H9 (cell line): ENCODE data around the gene OSBPL10. TPM values are rescaled to one million over a fixed set of nuclear protein-coding genes. Genes with fewer than 3 reads are reported as not detected.

Experiments
- DNase-seq: peaks from one replicate; pipeline ENCODE4 v3.0.0-alpha.2; 2017
- H2AFZ ChIP-seq: one replicate; pipeline ENCODE4 v1.6.1; 2013; ENCODE audit warnings: mild to moderate bottlenecking, low read length, control low read depth, moderate library complexity
- H2AK5ac ChIP-seq: 2 replicates; pipeline ENCODE4 v1.6.1; 2013; ENCODE audit warnings: low read length, control low read depth, mixed read lengths; ENCODE audit not compliant: insufficient read length
- H2BK120ac ChIP-seq: one replicate; pipeline ENCODE4 v1.6.1; 2013; ENCODE audit warnings: low read depth, mild to moderate bottlenecking, low read length, control low read depth, inconsistent platforms; ENCODE audit not compliant: poor library complexity, severe bottlenecking
- H2BK12ac ChIP-seq: 2 replicates; pipeline ENCODE4 v1.6.1; 2013; ENCODE audit warnings: low read length, control low read depth, mixed read lengths, low read depth; ENCODE audit not compliant: insufficient read length
- H2BK15ac ChIP-seq: 2 replicates; pipeline ENCODE4 v1.6.1; 2013; ENCODE audit warnings: low read depth, low read length, control low read depth
- H2BK20ac ChIP-seq: one replicate; pipeline ENCODE4 v1.6.1; 2013; ENCODE audit warnings: low read depth, mild to moderate bottlenecking, low read length, control low read depth, inconsistent platforms; ENCODE audit not compliant: poor library complexity, severe bottlenecking
- H2BK5ac ChIP-seq: 2 replicates; pipeline ENCODE4 v1.6.1; 2013; ENCODE audit warnings: low read length, control low read depth, mixed read lengths; ENCODE audit not compliant: insufficient read length
- H3K14ac ChIP-seq: 2 replicates; pipeline ENCODE4 v1.6.1; 2013; ENCODE audit warnings: low read length, control low read depth; ENCODE audit not compliant: insufficient read depth
- H3K18ac ChIP-seq: 2 replicates; pipeline ENCODE4 v1.6.1; 2013; ENCODE audit warnings: low read depth, mild to moderate bottlenecking, mixed read lengths, low read length, control low read depth; ENCODE audit not compliant: insufficient read length
- H3K23ac ChIP-seq: 2 replicates; pipeline ENCODE4 v1.6.1; 2013; ENCODE audit warnings: low read length, control low read depth, mixed read lengths, low read depth; ENCODE audit not compliant: insufficient read length
- H3K23me2 ChIP-seq: 2 replicates; pipeline ENCODE4 v1.6.1; 2013; ENCODE audit warnings: low read depth, mild to moderate bottlenecking, mixed read lengths, low read length, control low read depth; ENCODE audit not compliant: insufficient read length, poor library complexity, severe bottlenecking
- H3K27ac ChIP-seq: 2 replicates; pipeline ENCODE4 v1.5.1; 2013; ENCODE audit warnings: low read length, control low read depth, mixed read lengths, low read depth; ENCODE audit not compliant: insufficient read length
- H3K27me3 ChIP-seq: 2 replicates; pipeline ENCODE4 v1.6.1; 2013; ENCODE audit warnings: low read length, control low read depth, inconsistent platforms; ENCODE audit not compliant: insufficient read depth
- H3K4ac ChIP-seq: 2 replicates; pipeline ENCODE4 v1.6.1; 2013; ENCODE audit warnings: low read depth, mild to moderate bottlenecking, control low read depth, inconsistent platforms, low read length, moderate library complexity
- H3K4me1 ChIP-seq: 2 replicates; pipeline ENCODE4 v1.6.1; 2013; ENCODE audit warnings: low read length, control low read depth, inconsistent platforms; ENCODE audit not compliant: insufficient read depth
- H3K4me2 ChIP-seq: 2 replicates; pipeline ENCODE4 v1.6.1; 2013; ENCODE audit warnings: low read length, control low read depth, mixed read lengths; ENCODE audit not compliant: insufficient read length, insufficient read depth
- H3K56ac ChIP-seq: 2 replicates; pipeline ENCODE4 v1.6.1; 2013; ENCODE audit warnings: low read depth, mild to moderate bottlenecking, mixed read lengths, low read length, control low read depth; ENCODE audit not compliant: insufficient read length
- H3K79me1 ChIP-seq: 2 replicates; pipeline ENCODE4 v1.6.1; 2013; ENCODE audit warnings: low read depth, mild to moderate bottlenecking, moderate library complexity, low read length, control low read depth, inconsistent platforms; ENCODE audit not compliant: insufficient read depth, poor library complexity, severe bottlenecking
- H3K79me2 ChIP-seq: 2 replicates; pipeline ENCODE4 v1.6.1; 2013; ENCODE audit warnings: low read length, control low read depth, inconsistent platforms; ENCODE audit not compliant: insufficient read depth
- H3K9ac ChIP-seq: 2 replicates; pipeline ENCODE4 v1.6.1; 2013; ENCODE audit warnings: low read length, control low read depth, mixed read lengths; ENCODE audit not compliant: insufficient read length; ENCODE audit errors: extremely low read depth
- H3K9me3 ChIP-seq: one replicate; pipeline ENCODE4 v1.6.1; 2013; ENCODE audit warnings: low read depth, low read length, inconsistent platforms; ENCODE audit not compliant: control insufficient read depth
- H3T11ph ChIP-seq: one replicate; pipeline ENCODE4 v1.6.1; 2013; ENCODE audit warnings: mild to moderate bottlenecking, low read length, control low read depth, inconsistent platforms
- H4K20me1 ChIP-seq: one replicate; pipeline ENCODE4 v1.6.1; 2013; ENCODE audit not compliant: control insufficient read depth, insufficient read length, insufficient read depth
- H4K5ac ChIP-seq: 2 replicates; pipeline ENCODE4 v1.6.1; 2013; ENCODE audit warnings: low read depth, mild to moderate bottlenecking, mixed read lengths, low read length, control low read depth; ENCODE audit not compliant: insufficient read length
- H4K8ac ChIP-seq: replicated peaks from 2 replicates; pipeline ENCODE4 v1.6.1; 2013; ENCODE audit warnings: low read length, control low read depth, mixed read lengths, low read depth; ENCODE audit not compliant: insufficient read length
- H4K91ac ChIP-seq: 2 replicates; pipeline ENCODE4 v1.6.1; 2013; ENCODE audit warnings: low read depth, mild to moderate bottlenecking, moderate library complexity, mixed read lengths, low read length, control low read depth; ENCODE audit not compliant: insufficient read length
- H3K27ac Mint-ChIP-seq, 3 experiments: 2 replicates in 2 of 3; 3 replicates in 1 of 3; pipeline ENCODE4 v1.8.0; 2020 to 2021; ENCODE audit warnings: mixed read lengths in 3 of 3, mild to moderate bottlenecking in 1 of 3, moderate library complexity in 1 of 3
- H3K27me3 Mint-ChIP-seq: 2 replicates; pipeline ENCODE4 v1.8.0; 2021; ENCODE audit warnings: low read depth, mild to moderate bottlenecking, moderate library complexity, mixed read lengths
- H3K36me3 Mint-ChIP-seq, 3 experiments: 2 replicates in 2 of 3; 3 replicates in 1 of 3; pipeline ENCODE4 v1.8.0; 2020 to 2021; ENCODE audit warnings: low read depth in 3 of 3, mixed read lengths in 3 of 3; ENCODE audit not compliant: insufficient read depth in 1 of 3
- H3K4me1 Mint-ChIP-seq, 2 experiments: 2 replicates each; pipeline ENCODE4 v1.8.0; 2020; ENCODE audit warnings: mixed read lengths in 2 of 2
- H3K4me3 Mint-ChIP-seq, 2 experiments: 2 replicates in 1 of 2; 3 replicates in 1 of 2; pipeline ENCODE4 v1.8.0; 2020 to 2021; ENCODE audit warnings: mild to moderate bottlenecking in 2 of 2, mixed read lengths in 2 of 2, moderate library complexity in 1 of 2
- H3K9me3 Mint-ChIP-seq, 2 experiments: 2 replicates in 1 of 2; 3 replicates in 1 of 2; pipeline ENCODE4 v1.8.0; 2020; ENCODE audit warnings: mild to moderate bottlenecking in 2 of 2, mixed read lengths in 2 of 2, moderate library complexity in 1 of 2
- CTCF ChIP-seq: fragments of 200-600 bp; sonication (generic); conservative IDR thresholded peaks from 3 replicates; pipeline ENCODE4 v1.8.0; 2021; ENCODE audit warnings: antibody characterized with exemption, mild to moderate bottlenecking
- whole genome bisulfite sequencing: extraction: QIAGEN DNeasy Blood & Tissue Kit; methylation state at CpG from one replicate; pipeline ENCODE4 v1.1.7; 2013; ENCODE audit warnings: missing lambda C conversion rate, low lambda C conversion rate, mixed read lengths; ENCODE audit not compliant: insufficient read length; ENCODE audit errors: extremely low coverage; 5-methylcytosine and 5-hydroxymethylcytosine counted together
- total RNA-seq: library from RNA; stranded (reverse); gene quantifications from 2 replicates; pipeline ENCODE4 v1.2.1, GENCODE V29; 2021

The OSBPL10 gene
- total RNA-seq, 1 experiment from 2014 or later, result 42.7 TPM

GRCh38 chr3:31664031-31664430, 317.0 kb downstream of the OSBPL10 start:
- WGBS, result no CpG with 5 or more reads among the region's 17 CpGs
- Histone ChIP-seq H2BK20ac (no peak overlapping the region), H2BK120ac (no peak overlapping the region), H3K9ac (no peak overlapping the region), H4K20me1 (no peaks in the 10 kb centered on the region), H3K4me1 (peaks cover 3% of the 10 kb centered on the region; the same call in 1 of the 2 replicates), H2BK5ac (no peak overlapping the region), H2BK15ac (no peak overlapping the region), H4K5ac (no peak overlapping the region), H3K23me2 (no peaks in the 10 kb centered on the region), H3K18ac (no peak overlapping the region), H3K4me2 (no peak overlapping the region), H3T11ph (no peak overlapping the region), H2BK12ac (no peak overlapping the region), H4K91ac (no peak overlapping the region), H3K14ac (no peak overlapping the region), H3K4ac (no peak overlapping the region), H4K8ac (no peak overlapping the region), H3K27ac (no peak overlapping the region), H2AFZ (no peak overlapping the region), H3K79me1 (no peaks in the 10 kb centered on the region), H3K27me3 (no peaks in the 10 kb centered on the region), H3K23ac (no peak overlapping the region), H3K9me3 (no peaks in the 10 kb centered on the region), H3K56ac (no peak overlapping the region), H3K79me2 (no peaks in the 10 kb centered on the region), H2AK5ac (no peak overlapping the region)
- H3K27me3 Mint-ChIP-seq, result no peaks in the 10 kb centered on the region
- no peak overlapping the region for H3K27ac Mint-ChIP-seq
- H3K36me3 Mint-ChIP-seq, result peaks cover 12 to 35% (median 26%) of the 10 kb centered on the region in 3 experiments
- H3K4me1 Mint-ChIP-seq, result peaks cover 18 to 21% of the 10 kb centered on the region in 2 experiments
- no peaks in the 10 kb centered on the region for H3K9me3 Mint-ChIP-seq
- no peak for TF ChIP-seq CTCF
- no peak for DNase-seq
- no peak overlapping the region for H3K4me3 Mint-ChIP-seq
